D721Med (cell line): ENCODE results near the gene SEC63.
A peak's percentile ranks its signal among the peaks of the same experiment; 100 is the strongest.

Experiments
- DNase-seq: peaks from one replicate; pipeline ENCODE4 v3.0.0; 2011; ENCODE audit warnings: low spot score; ENCODE audit not compliant: insufficient read length
- FAIRE-seq: peaks from 2 replicates; lab custom pipeline; 2011; peaks lifted over from hg19 to GRCh38; lab: Jason Lieb, UNC
- CTCF ChIP-seq: IDR thresholded peaks from 2 replicates; pipeline ENCODE4 v1.5.1; 2012; ENCODE audit warnings: mild to moderate bottlenecking, control low read depth; ENCODE audit not compliant: insufficient read depth; ENCODE audit errors: missing control alignments

Gene SEC63

DNA sequence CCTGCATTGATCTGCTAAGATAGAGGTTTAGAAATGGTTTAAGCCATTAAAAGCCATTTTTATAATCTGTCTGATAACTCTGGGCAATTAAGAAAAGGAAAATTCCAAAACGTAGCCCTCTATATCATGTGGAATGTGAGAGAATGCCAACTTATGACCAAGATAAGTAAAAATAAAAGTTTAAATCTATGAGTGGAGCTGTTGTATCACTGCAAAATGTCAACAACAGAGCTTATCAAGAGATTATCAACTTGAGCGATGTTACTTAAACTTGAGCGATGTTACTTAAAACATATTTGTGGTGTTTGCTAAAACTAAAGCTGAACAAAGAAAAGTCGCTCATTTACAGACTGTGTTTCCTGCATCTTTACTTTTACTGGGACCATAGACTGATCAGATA, 87.0 kb downstream of the SEC63 start:
- no peak for DNase-seq
- FAIRE-seq, result no peak
- no peak for TF ChIP-seq CTCF

DNA sequence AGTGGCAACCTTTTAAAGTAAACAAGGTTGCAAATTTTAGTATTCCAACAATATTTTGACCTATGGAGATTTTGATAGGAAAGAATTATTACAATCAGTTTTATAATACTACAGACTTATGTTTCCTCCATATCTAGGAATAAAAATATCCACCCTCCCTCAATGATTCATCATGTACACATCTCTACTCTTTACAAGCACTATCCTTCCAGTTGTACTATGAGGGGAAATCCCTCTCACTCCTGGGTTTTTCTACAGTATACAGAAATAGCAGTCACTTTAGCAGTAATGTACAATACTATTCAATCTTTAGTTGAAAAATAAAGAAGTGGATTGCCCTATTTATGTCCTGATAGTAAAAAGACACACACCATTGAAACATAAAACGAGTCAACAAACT, 87.6 kb downstream of the SEC63 start:
- no peak for TF ChIP-seq CTCF
- DNase-seq (no peak), FAIRE-seq (no peak)

GRCh38 chr6:107869871-107870270, 88.1 kb downstream of the SEC63 start:
- TF ChIP-seq CTCF, result no peak
- DNase-seq (no peak), FAIRE-seq (no peak)

- FAIRE-seq, result peak; percentile 16
- TF ChIP-seq CTCF, result no peak
These were observed 89.0 kb downstream of the SEC63 start for GRCh38 chr6:107868867-107869611.

DNA sequence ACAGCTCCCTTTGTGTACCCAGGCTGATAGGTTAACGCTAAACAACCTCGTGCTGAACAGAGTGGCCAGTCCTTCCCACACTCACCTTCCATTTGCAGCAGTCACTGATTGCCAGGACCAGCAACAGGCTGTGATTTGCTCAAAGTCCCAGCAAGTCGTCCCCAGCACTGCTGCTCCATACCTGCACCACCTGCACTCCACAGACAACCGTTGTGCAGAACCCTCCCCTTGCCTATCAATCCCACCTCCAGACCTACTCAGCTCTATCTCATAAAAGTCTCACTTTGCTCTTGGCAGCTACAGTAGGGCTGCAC, 90.7 kb downstream of the SEC63 start:
- no peak for TF ChIP-seq CTCF
- no peak for FAIRE-seq
- no peak for DNase-seq

More at GRCh38 chr6:107868867-107869611, 89.0 kb downstream of the SEC63 start:
- DNase-seq, result no peak

- FAIRE-seq (no peak), DNase-seq (no peak)
- peak; percentile 69 for TF ChIP-seq CTCF
These were observed 91.3 kb downstream of the SEC63 start for GRCh38 chr6:107866606-107867301.
